ENCODE measurements around the gene MAML2. TPM values are rescaled to one million over a fixed set of nuclear protein-coding genes. Genes with fewer than 3 reads are reported as not detected.

MAML2 gene
- total and polyA plus RNA-seq, 2 experiments from 2014 or later: 1.1 to 8.2 TPM

GRCh38 chr11:96021901-96022650 is 320.9 kb downstream of the MAML2 start:
- Histone ChIP-seq H3K4me1 (ENCODE audit: low read depth) (no peaks in the 10 kb centered on the region), H3K9me3 (ENCODE audit: low read depth) (no peaks in the 10 kb centered on the region), H3K36me3 (no peaks in the 10 kb centered on the region), H3K27ac (no peak overlapping the region), H3K4me3 (no peak overlapping the region), H3K27me3 (no peaks in the 10 kb centered on the region)
- DNase-seq (ENCODE audit: low read depth in 1 of 2, low spot score in 1 of 2): no peak
- TF ChIP-seq CTCF (IDR thresholded peaks at IDR 0.05; ENCODE audit: low read depth, low read length): no peak

- Histone ChIP-seq H3K4me1 (ENCODE audit: low read depth) (no peaks in the 10 kb centered on the region), H3K27ac (no peak overlapping the region), H3K27me3 (no peaks in the 10 kb centered on the region), H3K4me3 (no peak overlapping the region), H3K36me3 (no peaks in the 10 kb centered on the region), H3K9me3 (ENCODE audit: low read depth) (no peaks in the 10 kb centered on the region)
- DNase-seq (ENCODE audit: low read depth in 1 of 2, low spot score in 1 of 2): no peak
- TF ChIP-seq CTCF (IDR thresholded peaks at IDR 0.05; ENCODE audit: low read depth, low read length): no peak
These were observed 322.9 kb downstream of the MAML2 start for GRCh38 chr11:96019810-96020747.

GRCh38 chr11:96019281-96019680 is 323.7 kb downstream of the MAML2 start:
- no peak overlapping the region for H3K27ac ChIP-seq

GRCh38 chr11:96017856-96018255 is 325.1 kb downstream of the MAML2 start:
- no peaks in the 10 kb centered on the region for H3K27me3 ChIP-seq

More at GRCh38 chr11:96019281-96019680, 323.7 kb downstream of the MAML2 start:
- no peaks in the 10 kb centered on the region for H3K36me3 ChIP-seq
- DNase-seq (ENCODE audit: low read depth in 1 of 2, low spot score in 1 of 2): no peak
- H3K4me3 ChIP-seq: no peak overlapping the region
- no peak for TF ChIP-seq CTCF (IDR thresholded peaks at IDR 0.05; ENCODE audit: low read depth, low read length)
- no peaks in the 10 kb centered on the region for H3K9me3 ChIP-seq (ENCODE audit: low read depth)
- H3K4me1 ChIP-seq (ENCODE audit: low read depth): no peaks in the 10 kb centered on the region
- H3K27me3 ChIP-seq: no peaks in the 10 kb centered on the region

More at GRCh38 chr11:96017856-96018255, 325.1 kb downstream of the MAML2 start:
- no peak for TF ChIP-seq CTCF (IDR thresholded peaks at IDR 0.05; ENCODE audit: low read depth, low read length)
- Histone ChIP-seq H3K27ac (no peak overlapping the region), H3K36me3 (no peaks in the 10 kb centered on the region), H3K9me3 (ENCODE audit: low read depth) (no peaks in the 10 kb centered on the region), H3K4me3 (no peak overlapping the region), H3K4me1 (ENCODE audit: low read depth) (no peaks in the 10 kb centered on the region)
- DNase-seq (ENCODE audit: low read depth in 1 of 2, low spot score in 1 of 2): no peak
